Esophagus muscularis mucosa (tissue), 3 donors: Measurements from ENCODE around the gene KIF26B.

Experiments used
- POLR2A ChIP-seq: fragments of 450-650 bp; IDR thresholded peaks from one replicate; pipeline ENCODE4 v1.6.1; 2017; ENCODE audit warnings: antibody characterized with exemption, moderate library complexity, mild to moderate bottlenecking, low read depth
- POLR2AphosphoS5 ChIP-seq, 2 donors: sonication (generic); formaldehyde crosslinking; IDR thresholded peaks; one replicate each; pipeline ENCODE4 v1.6.1; 2017; ENCODE audit warnings: antibody characterized with exemption in 2 of 2
- TF ChIP-seq, protein P1 (sequence below), 3 experiments: fragments of 200-600 bp in 2 of 3; fragments of 450-650 bp in 1 of 3; sonication (generic) in 2 of 3; IDR thresholded peaks; one replicate each; pipeline ENCODE4 v1.5.1; 2017 to 2019; ENCODE audit warnings: antibody characterized with exemption in 3 of 3, mild to moderate bottlenecking in 2 of 3, moderate library complexity in 1 of 3

DNA sequence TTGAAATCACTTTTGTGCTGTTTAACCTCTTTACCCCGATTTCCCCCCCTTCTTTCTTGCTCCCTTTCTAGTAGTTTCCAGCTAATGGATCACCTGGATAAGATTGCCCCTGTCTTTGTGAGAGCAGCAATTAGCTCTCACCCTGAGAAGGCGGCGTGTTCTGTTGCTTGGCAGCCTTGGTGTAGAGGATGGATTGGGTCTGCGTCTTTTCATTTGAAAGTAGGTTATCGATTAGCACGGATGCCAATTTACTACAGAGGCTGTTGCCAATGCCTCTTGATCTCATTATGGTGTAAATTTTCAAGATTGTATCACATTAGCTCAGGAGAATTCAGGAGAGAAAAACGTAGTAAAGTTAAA is 26.4 kb downstream of the KIF26B start:
- TF ChIP-seq POLR2A (no peak), POLR2AphosphoS5 (IDR thresholded peaks at IDR 0.05) (no peak)
- TF ChIP-seq, protein P1, sequence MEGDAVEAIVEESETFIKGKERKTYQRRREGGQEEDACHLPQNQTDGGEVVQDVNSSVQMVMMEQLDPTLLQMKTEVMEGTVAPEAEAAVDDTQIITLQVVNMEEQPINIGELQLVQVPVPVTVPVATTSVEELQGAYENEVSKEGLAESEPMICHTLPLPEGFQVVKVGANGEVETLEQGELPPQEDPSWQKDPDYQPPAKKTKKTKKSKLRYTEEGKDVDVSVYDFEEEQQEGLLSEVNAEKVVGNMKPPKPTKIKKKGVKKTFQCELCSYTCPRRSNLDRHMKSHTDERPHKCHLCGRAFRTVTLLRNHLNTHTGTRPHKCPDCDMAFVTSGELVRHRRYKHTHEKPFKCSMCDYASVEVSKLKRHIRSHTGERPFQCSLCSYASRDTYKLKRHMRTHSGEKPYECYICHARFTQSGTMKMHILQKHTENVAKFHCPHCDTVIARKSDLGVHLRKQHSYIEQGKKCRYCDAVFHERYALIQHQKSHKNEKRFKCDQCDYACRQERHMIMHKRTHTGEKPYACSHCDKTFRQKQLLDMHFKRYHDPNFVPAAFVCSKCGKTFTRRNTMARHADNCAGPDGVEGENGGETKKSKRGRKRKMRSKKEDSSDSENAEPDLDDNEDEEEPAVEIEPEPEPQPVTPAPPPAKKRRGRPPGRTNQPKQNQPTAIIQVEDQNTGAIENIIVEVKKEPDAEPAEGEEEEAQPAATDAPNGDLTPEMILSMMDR (IDR thresholded peaks at IDR 0.05), result no peak
